Endothelial cell of umbilical vein (primary cell): ENCODE data around the gene SPAG8. TPM values are rescaled to one million over a fixed set of nuclear protein-coding genes. Genes with fewer than 3 reads are reported as not detected.

ENCODE experiments used
- BruUV-seq: library from RNA; stranded (reverse); fragments of 400-500 nt; replicated peaks from 2 replicates; lab custom pipeline; 2021; lab: Mats Ljungman, UMichigan
- CTCF ChIA-PET: fragments of 300-600, 350-600 bp; sonication (Branson Sonifier 250); formaldehyde crosslinking; loops from one replicate; lab custom pipeline; 2021; ENCODE audit warnings: antibody characterized with exemption, inconsistent platforms; lab: Charles Lee
- POLR2A ChIA-PET: fragments of 300-600, 350-600 bp; sonication (Branson Sonifier 250); formaldehyde crosslinking; loops from one replicate; lab custom pipeline; 2021; ENCODE audit warnings: antibody characterized with exemption, inconsistent platforms; lab: Charles Lee
- DNase-seq: peaks from one replicate; pipeline ENCODE4 v3.0.0-alpha.2; 2011; ENCODE audit warnings: low read depth, low spot score
- FAIRE-seq: peaks from 2 replicates; lab custom pipeline; 2011; peaks lifted over from hg19 to GRCh38; lab: Jason Lieb, UNC
- H2AFZ ChIP-seq: 2 replicates; pipeline ENCODE4 v1.6.0; 2012; ENCODE audit warnings: low read depth, low read length, control low read depth, inconsistent platforms
- H3K27ac ChIP-seq: 2 replicates; pipeline ENCODE4 v1.5.1; 2011; ENCODE audit warnings: low read depth, mild to moderate bottlenecking, control low read depth, low read length, moderate library complexity; ENCODE audit not compliant: insufficient read depth
- H3K27me3 ChIP-seq, 2 experiments: 2 replicates each; pipeline versions ENCODE4 v1.6.0 to v1.6.1; 2011; ENCODE audit warnings: low read length in 2 of 2, mixed read lengths in 1 of 2; ENCODE audit not compliant: control insufficient read depth in 2 of 2, insufficient read depth in 2 of 2
- H3K36me3 ChIP-seq, 2 experiments: 2 replicates in 1 of 2; 3 replicates in 1 of 2; pipeline ENCODE4 v1.5.1; 2011; ENCODE audit warnings: low read length in 2 of 2, mild to moderate bottlenecking in 1 of 2, moderate library complexity in 1 of 2; ENCODE audit not compliant: control insufficient read depth in 2 of 2, insufficient read depth in 2 of 2; ENCODE audit errors: extremely low read depth in 1 of 2
- H3K4me1 ChIP-seq: 3 replicates; pipeline ENCODE4 v1.5.1; 2011; ENCODE audit warnings: mild to moderate bottlenecking, low read length; ENCODE audit not compliant: control insufficient read depth, insufficient read depth; ENCODE audit errors: extremely low read depth
- H3K4me2 ChIP-seq: 2 replicates; pipeline ENCODE4 v1.6.1; 2011; ENCODE audit warnings: low read length, control low read depth, mixed read lengths; ENCODE audit not compliant: insufficient read depth
- H3K4me3 ChIP-seq, 3 experiments: fragments of 200-600 bp in 1 of 3; sonication (generic), shearing (Covaris generic) in 1 of 3; replicated peaks in 1 of 3; 2 replicates each; pipeline ENCODE4 v1.5.1; 2011 to 2016; ENCODE audit warnings: control low read depth in 3 of 3, low read length in 3 of 3, mild to moderate bottlenecking in 2 of 3, inconsistent platforms in 1 of 3, low read depth in 1 of 3, moderate library complexity in 1 of 3; ENCODE audit not compliant: insufficient read depth in 1 of 3
- H3K79me2 ChIP-seq: 2 replicates; pipeline ENCODE4 v1.6.0; 2012; ENCODE audit warnings: low read length, inconsistent platforms; ENCODE audit not compliant: control insufficient read depth, insufficient read depth
- H3K9ac ChIP-seq: replicated peaks from 2 replicates; pipeline ENCODE3; 2011; ENCODE audit warnings: low read length, control low read depth; ENCODE audit not compliant: insufficient read depth; ENCODE audit errors: extremely low read depth
- H3K9me1 ChIP-seq: replicated peaks from 3 replicates; pipeline ENCODE4 v1.6.0; 2011; ENCODE audit warnings: mild to moderate bottlenecking, low read length; ENCODE audit not compliant: control insufficient read depth, insufficient read depth; ENCODE audit errors: extremely low read depth
- H3K9me3 ChIP-seq: replicated peaks from 2 replicates; pipeline ENCODE4 v1.5.1; 2012; ENCODE audit warnings: low read length, inconsistent platforms; ENCODE audit not compliant: control insufficient read depth, insufficient read depth
- H4K20me1 ChIP-seq: replicated peaks from 2 replicates; pipeline ENCODE3; 2011; ENCODE audit warnings: mild to moderate bottlenecking, low read length; ENCODE audit not compliant: control insufficient read depth, insufficient read depth; ENCODE audit errors: extremely low read depth
- EZH2 ChIP-seq: IDR thresholded peaks from 2 replicates; pipeline ENCODE4 v1.6.1; 2012; ENCODE audit warnings: borderline replicate concordance, low read depth, mild to moderate bottlenecking, moderate library complexity, low read length, inconsistent platforms; ENCODE audit not compliant: severe bottlenecking
- FOS ChIP-seq: IDR thresholded peaks from 2 replicates; pipeline ENCODE4 v1.6.1; 2011; ENCODE audit warnings: mild to moderate bottlenecking, low read length, moderate library complexity, borderline replicate concordance; ENCODE audit not compliant: insufficient read depth
- GATA2 ChIP-seq: IDR thresholded peaks from 2 replicates; pipeline ENCODE4 v1.7.0; 2011; ENCODE audit warnings: low read depth, mild to moderate bottlenecking, moderate library complexity, mixed read lengths, low read length; ENCODE audit not compliant: insufficient read length, insufficient read depth
- JUN ChIP-seq: IDR thresholded peaks from 2 replicates; pipeline ENCODE4 v1.6.1; 2011; ENCODE audit warnings: borderline replicate concordance, low read depth; ENCODE audit not compliant: insufficient read length, insufficient read depth
- MYC ChIP-seq: IDR thresholded peaks from one replicate; pipeline ENCODE4 v1.6.1; 2011; ENCODE audit warnings: mild to moderate bottlenecking, low read depth, low read length
- POLR2A ChIP-seq: IDR thresholded peaks from 2 replicates; pipeline ENCODE4 v1.6.1; 2012; ENCODE audit warnings: low read depth, mild to moderate bottlenecking, control low read depth, low read length
- POLR2AphosphoS5 ChIP-seq: IDR thresholded peaks from 2 replicates; pipeline ENCODE4 v1.6.1; 2012; ENCODE audit warnings: low read depth, mild to moderate bottlenecking, control low read depth, low read length, moderate library complexity; ENCODE audit not compliant: insufficient read depth
- dilution Hi-C: fragments of 300-500 bp; cut with MboI; formaldehyde crosslinking; loops from one replicate; pipeline ENCODE4 v1.15.0; 2019; ENCODE audit warnings: low sequenced_read_pairs; ENCODE audit not compliant: extremely low pct_ligation_motif_present
- intact Hi-C: fragments of 100-400 bp; cut with micrococcal nuclease; formaldehyde crosslinking; loops from one replicate; pipeline ENCODE4 v1.10.0; 2022
- polyA plus RNA-seq, 4 experiments: library from polyadenylated mRNA; depleted of rRNA in 3 of 4; stranded (reverse) in 3 of 4; unstranded in 1 of 4; fragments of >200 nt; gene quantifications; 2 replicates each; pipeline versions ENCODE4 v1.2.1 to v1.2.3, GENCODE V29; 2011 to 2012; ENCODE audit warnings: missing spikeins in 1 of 4
- total RNA-seq: library from RNA; stranded (reverse); gene quantifications from 2 replicates; pipeline ENCODE4 v1.2.3, GENCODE V29; 2021
- TF ChIP-seq, protein P1 (sequence below), 2 donors: IDR thresholded peaks; 1 replicate in 1 of 2; 2 replicates in 1 of 2; pipeline ENCODE4 v1.5.1; 2011; ENCODE audit warnings: low read length in 2 of 2, mild to moderate bottlenecking in 2 of 2, moderate library complexity in 2 of 2, control low read depth in 1 of 2, inconsistent platforms in 1 of 2, low read depth in 1 of 2; ENCODE audit not compliant: insufficient read depth in 1 of 2; ENCODE audit errors: extremely low read depth in 1 of 2
- TF ChIP-seq, protein P2 (sequence below): IDR thresholded peaks from 2 replicates; pipeline ENCODE4 v1.6.1; 2011; ENCODE audit not compliant: insufficient read depth, insufficient read length

The SPAG8 gene
- total and polyA plus RNA-seq, 2 donors (not counting 3 experiments of a cell fraction or from before 2014, with no cell fraction given) = 0.21 to 0.69 TPM

DNA sequence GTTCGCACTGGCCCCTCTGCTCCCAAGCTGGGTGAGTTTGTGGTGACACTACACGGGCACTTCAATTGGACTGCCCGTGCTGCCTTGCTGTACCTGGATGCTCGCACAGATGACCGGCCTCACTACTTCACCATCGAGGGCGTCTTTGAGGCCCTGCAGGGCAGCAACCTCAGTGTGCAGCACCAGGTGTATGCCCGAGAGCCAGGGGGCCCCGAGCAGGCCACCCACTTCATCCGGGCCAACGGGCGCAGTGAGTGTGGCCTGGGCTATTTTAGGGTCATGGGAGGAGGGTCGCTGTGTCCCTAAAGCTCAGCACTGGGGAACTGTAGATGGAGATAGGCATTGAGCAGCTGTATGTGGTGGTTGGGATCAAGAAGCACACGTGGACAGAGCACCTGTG is 19.2 kb downstream of the SPAG8 start:
- FAIRE-seq (no peak), DNase-seq (no peak)
- Histone ChIP-seq H3K9me1 (no peaks in the 10 kb centered on the region), H4K20me1 (no peaks in the 10 kb centered on the region), H3K9me3 (no peaks in the 10 kb centered on the region), H3K4me3 (no peak overlapping the region), H3K9ac (no peak overlapping the region), H3K27ac (no peak overlapping the region), H3K27me3 (no peaks in the 10 kb centered on the region), H3K4me2 (peak overlapping the region; percentile 9), H3K36me3 (no peaks in the 10 kb centered on the region), H3K79me2 (peaks cover 7% of the 10 kb centered on the region), H3K4me1 (peaks cover 33% of the 10 kb centered on the region), H2AFZ (no peak overlapping the region)
- TF ChIP-seq POLR2AphosphoS5 (no peak), EZH2 (no peak), JUN (no peak), POLR2A (no peak), MYC (no peak), FOS (no peak), GATA2 (no peak)
- TF ChIP-seq, protein P1, sequence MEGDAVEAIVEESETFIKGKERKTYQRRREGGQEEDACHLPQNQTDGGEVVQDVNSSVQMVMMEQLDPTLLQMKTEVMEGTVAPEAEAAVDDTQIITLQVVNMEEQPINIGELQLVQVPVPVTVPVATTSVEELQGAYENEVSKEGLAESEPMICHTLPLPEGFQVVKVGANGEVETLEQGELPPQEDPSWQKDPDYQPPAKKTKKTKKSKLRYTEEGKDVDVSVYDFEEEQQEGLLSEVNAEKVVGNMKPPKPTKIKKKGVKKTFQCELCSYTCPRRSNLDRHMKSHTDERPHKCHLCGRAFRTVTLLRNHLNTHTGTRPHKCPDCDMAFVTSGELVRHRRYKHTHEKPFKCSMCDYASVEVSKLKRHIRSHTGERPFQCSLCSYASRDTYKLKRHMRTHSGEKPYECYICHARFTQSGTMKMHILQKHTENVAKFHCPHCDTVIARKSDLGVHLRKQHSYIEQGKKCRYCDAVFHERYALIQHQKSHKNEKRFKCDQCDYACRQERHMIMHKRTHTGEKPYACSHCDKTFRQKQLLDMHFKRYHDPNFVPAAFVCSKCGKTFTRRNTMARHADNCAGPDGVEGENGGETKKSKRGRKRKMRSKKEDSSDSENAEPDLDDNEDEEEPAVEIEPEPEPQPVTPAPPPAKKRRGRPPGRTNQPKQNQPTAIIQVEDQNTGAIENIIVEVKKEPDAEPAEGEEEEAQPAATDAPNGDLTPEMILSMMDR (IDR thresholded peaks at IDR 0.05; ENCODE audit: extremely low read depth in 1 of 2, insufficient read depth in 1 of 2, low read depth in 1 of 2, low read length in 2 of 2) = no peak
- TF ChIP-seq, protein P2, sequence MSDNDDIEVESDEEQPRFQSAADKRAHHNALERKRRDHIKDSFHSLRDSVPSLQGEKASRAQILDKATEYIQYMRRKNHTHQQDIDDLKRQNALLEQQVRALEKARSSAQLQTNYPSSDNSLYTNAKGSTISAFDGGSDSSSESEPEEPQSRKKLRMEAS = no peak
- BruUV-seq = no TSS peak
- intact Hi-C loops = no loop called here
- dilution Hi-C loops = no loop called here
- CTCF ChIA-PET = interaction anchor here (1.3 to 6.5 kb wide), 5 partner anchors 19 to 89 kb away, joined by 7 to 277 read pairs (median 130); partner anchors contain the start of genes FAM221B, GBA2, HINT2 and RGP1
- POLR2A ChIA-PET = no interaction called here
